NB4 (cell line): Measurements from ENCODE around the gene INPP5D.

ENCODE experiments used
- DNase-seq: peaks from one replicate; pipeline ENCODE4 v3.0.0; 2010; ENCODE audit warnings: low read depth
- H3K4me3 ChIP-seq: one replicate; pipeline ENCODE4 v1.5.1; 2011; ENCODE audit warnings: mild to moderate bottlenecking, low read depth, low read length, moderate library complexity
- MAX ChIP-seq: IDR thresholded peaks from 2 replicates; pipeline ENCODE4 v1.6.1; 2011; ENCODE audit warnings: low read depth, low read length
- MYC ChIP-seq: IDR thresholded peaks from 2 replicates; pipeline ENCODE4 v1.6.1; 2011; ENCODE audit warnings: low read depth, low read length
- POLR2A ChIP-seq: IDR thresholded peaks from 2 replicates; pipeline ENCODE4 v1.6.1; 2011; ENCODE audit warnings: mild to moderate bottlenecking; ENCODE audit not compliant: insufficient read length; ENCODE audit errors: extremely low read depth
- TF ChIP-seq, protein P1 (sequence below): IDR thresholded peaks from one replicate; pipeline ENCODE4 v1.5.1; 2012; ENCODE audit warnings: low read depth, low read length

The INPP5D gene

DNA sequence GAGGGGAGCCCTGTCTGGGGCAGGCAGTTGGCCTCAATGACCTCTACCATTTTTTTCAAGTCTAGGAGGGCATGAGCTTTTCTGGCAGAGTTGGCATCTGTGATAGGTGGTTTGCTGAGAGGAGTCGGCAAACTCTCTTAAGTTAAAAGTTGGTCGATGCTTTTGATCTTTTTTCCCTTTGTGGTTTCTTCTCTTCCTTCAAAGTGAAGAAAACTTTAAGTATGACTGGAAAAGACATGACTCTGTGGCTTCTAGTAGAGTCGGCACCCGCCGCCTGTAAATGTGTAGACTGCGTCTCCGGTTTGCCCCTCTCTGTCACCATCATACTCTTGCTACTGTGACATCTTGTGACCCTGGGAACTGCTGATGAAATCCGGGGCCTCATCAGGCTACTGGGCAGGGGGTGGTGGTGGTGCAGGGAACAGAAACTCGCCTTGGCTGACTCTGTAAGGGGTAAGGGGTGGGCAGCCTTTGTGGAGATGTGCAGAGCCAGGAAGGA lies 21.1 kb downstream of the INPP5D start:
- DNase-seq = peak; percentile 60
- TF ChIP-seq POLR2A (no peak), MAX (no peak), MYC (no peak)
- TF ChIP-seq, protein P1, sequence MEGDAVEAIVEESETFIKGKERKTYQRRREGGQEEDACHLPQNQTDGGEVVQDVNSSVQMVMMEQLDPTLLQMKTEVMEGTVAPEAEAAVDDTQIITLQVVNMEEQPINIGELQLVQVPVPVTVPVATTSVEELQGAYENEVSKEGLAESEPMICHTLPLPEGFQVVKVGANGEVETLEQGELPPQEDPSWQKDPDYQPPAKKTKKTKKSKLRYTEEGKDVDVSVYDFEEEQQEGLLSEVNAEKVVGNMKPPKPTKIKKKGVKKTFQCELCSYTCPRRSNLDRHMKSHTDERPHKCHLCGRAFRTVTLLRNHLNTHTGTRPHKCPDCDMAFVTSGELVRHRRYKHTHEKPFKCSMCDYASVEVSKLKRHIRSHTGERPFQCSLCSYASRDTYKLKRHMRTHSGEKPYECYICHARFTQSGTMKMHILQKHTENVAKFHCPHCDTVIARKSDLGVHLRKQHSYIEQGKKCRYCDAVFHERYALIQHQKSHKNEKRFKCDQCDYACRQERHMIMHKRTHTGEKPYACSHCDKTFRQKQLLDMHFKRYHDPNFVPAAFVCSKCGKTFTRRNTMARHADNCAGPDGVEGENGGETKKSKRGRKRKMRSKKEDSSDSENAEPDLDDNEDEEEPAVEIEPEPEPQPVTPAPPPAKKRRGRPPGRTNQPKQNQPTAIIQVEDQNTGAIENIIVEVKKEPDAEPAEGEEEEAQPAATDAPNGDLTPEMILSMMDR = no peak
- no peak overlapping the region for H3K4me3 ChIP-seq

DNA sequence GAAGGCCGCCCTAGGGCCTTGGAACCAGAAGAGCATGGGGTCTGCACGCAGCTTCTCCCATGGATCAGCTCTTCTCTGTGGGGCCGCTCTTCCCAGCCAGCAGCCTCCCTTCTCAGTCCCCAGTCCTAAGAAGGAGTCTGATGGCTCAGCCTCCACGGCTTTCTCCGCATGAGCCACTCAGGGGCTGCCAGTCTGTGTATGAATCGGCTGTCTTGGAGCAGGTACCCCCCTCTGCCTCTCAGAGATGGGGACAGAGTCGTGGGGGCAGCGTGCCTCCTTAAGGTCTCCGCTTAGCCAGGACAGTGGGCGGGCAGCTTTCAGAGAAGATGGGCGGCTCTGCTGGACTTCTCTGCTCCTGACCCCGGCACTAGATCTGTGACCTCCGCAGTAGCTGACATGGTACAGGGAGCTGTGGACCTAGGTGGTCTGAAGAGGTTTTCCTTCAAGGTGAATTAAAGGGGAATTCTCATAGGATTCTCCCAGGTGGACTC lies 21.6 kb downstream of the INPP5D start:
- TF ChIP-seq MAX (no peak), POLR2A (peak; percentile 11)
- H3K4me3 ChIP-seq = no peak overlapping the region
- DNase-seq = no peak

GRCh38 chr2:233082222-233082930 lies 22.2 kb downstream of the INPP5D start:
- TF ChIP-seq MAX (0 out of 2 replicates have a peak, but pooled peaks have one; percentile 14), MYC (no peak), POLR2A (no peak)
- TF ChIP-seq, protein P1 = no peak
- H3K4me3 ChIP-seq = no peak overlapping the region
- DNase-seq = peak; percentile 77

GRCh38 chr2:233082931-233083755 lies 23.0 kb downstream of the INPP5D start:
- DNase-seq = peak; percentile 91
- peak overlapping the region; percentile 33 for H3K4me3 ChIP-seq

GRCh38 chr2:233083782-233084181 lies 23.6 kb downstream of the INPP5D start:
- no peak for DNase-seq

More at GRCh38 chr2:233082931-233083755, 23.0 kb downstream of the INPP5D start:
- TF ChIP-seq MAX (peak; percentile 24; the same call in 1 of the 2 replicates), POLR2A (peak; percentile 41), MYC (no peak)
- TF ChIP-seq, protein P1 = no peak

More at GRCh38 chr2:233083782-233084181, 23.6 kb downstream of the INPP5D start:
- peak overlapping the region; percentile 33 for H3K4me3 ChIP-seq
- no peak for TF ChIP-seq MAX
- TF ChIP-seq MYC = no peak
- no peak for TF ChIP-seq POLR2A
- TF ChIP-seq, protein P1 = no peak
